ENCODE measurements around the gene PCBP3. TPM values are rescaled to one million over a fixed set of nuclear protein-coding genes. Genes with fewer than 3 reads are reported as not detected.

The PCBP3 gene
- total RNA-seq, 1 donor from 2014 or later: 5.5 TPM

GRCh38 chr21:45932922-45933502, 289.5 kb downstream of the PCBP3 start:
- no peak for DNase-seq

- no peak for DNase-seq
Observed at GRCh38 chr21:45934085-45934484, 290.6 kb downstream of the PCBP3 start.

- no peak for DNase-seq
Observed at GRCh38 chr21:45934554-45934953, 291.0 kb downstream of the PCBP3 start.

- no peak for DNase-seq
Observed at GRCh38 chr21:45935628-45936027, 292.1 kb downstream of the PCBP3 start.

- DNase-seq: no peak
Observed at GRCh38 chr21:45937721-45938452, 294.4 kb downstream of the PCBP3 start.

- DNase-seq: no peak
Observed at GRCh38 chr21:45938453-45938755, 294.9 kb downstream of the PCBP3 start.

GRCh38 chr21:45938811-45939520, 295.4 kb downstream of the PCBP3 start:
- no peak for DNase-seq

GRCh38 chr21:45939521-45940045, 296.1 kb downstream of the PCBP3 start:
- no peak for DNase-seq

- no peak for DNase-seq
Observed at GRCh38 chr21:45940091-45940490, 296.6 kb downstream of the PCBP3 start.

- DNase-seq: no peak
Observed at GRCh38 chr21:45940621-45941337, 297.3 kb downstream of the PCBP3 start.

- no peak for DNase-seq
Observed at GRCh38 chr21:45941338-45941710, 297.8 kb downstream of the PCBP3 start.

GRCh38 chr21:45941717-45942546, 298.4 kb downstream of the PCBP3 start:
- no peak for DNase-seq

GRCh38 chr21:45942755-45943629, 299.5 kb downstream of the PCBP3 start:
- no peak for DNase-seq

- no peak for DNase-seq
Observed at GRCh38 chr21:45943630-45944540, 300.4 kb downstream of the PCBP3 start.

GRCh38 chr21:45944601-45945000, 301.1 kb downstream of the PCBP3 start:
- no peak for DNase-seq

GRCh38 chr21:45945066-45945867, 301.7 kb downstream of the PCBP3 start:
- DNase-seq: no peak

- no peak for DNase-seq
Observed at GRCh38 chr21:45945868-45946210, 302.3 kb downstream of the PCBP3 start.

GRCh38 chr21:45947296-45947695, 303.8 kb downstream of the PCBP3 start:
- no peak for DNase-seq

- no peak for DNase-seq
Observed at GRCh38 chr21:45947716-45948255, 304.3 kb downstream of the PCBP3 start.
